HepG2 (cell line): ENCODE measurements around the gene PALM3. TPM values are rescaled to one million over a fixed set of nuclear protein-coding genes. Genes with fewer than 3 reads are reported as not detected.

Experiments used
- FOXO1 ChIP-seq: sonication (generic); formaldehyde crosslinking; IDR thresholded peaks from 2 replicates; pipeline ENCODE4 v1.4.0; 2020; ENCODE audit warnings: missing genetic modification reagents
- GATAD2A ChIP-seq: IDR thresholded peaks from 2 replicates; pipeline ENCODE4 v1.6.1; 2016
- HMGA1 ChIP-seq: sonication (generic); formaldehyde crosslinking; conservative IDR thresholded peaks from 2 replicates; pipeline ENCODE4 v1.4.0; 2020; ENCODE audit warnings: missing genetic modification reagents
- NR2C2 ChIP-seq: sonication (generic); formaldehyde crosslinking; IDR thresholded peaks from 2 replicates; pipeline ENCODE4 v1.4.0; 2020; ENCODE audit warnings: missing genetic modification reagents, mild to moderate bottlenecking, moderate library complexity, borderline replicate concordance
- POLR2G ChIP-seq: fragments of 200-400 bp; formaldehyde crosslinking; IDR thresholded peaks from 2 replicates; pipeline ENCODE4 v1.6.1; 2018; ENCODE audit warnings: mild to moderate bottlenecking, low read depth, low read length, moderate library complexity
- REST ChIP-seq, 2 experiments: IDR thresholded peaks; 2 replicates each; pipeline ENCODE4 v1.6.1; 2011 to 2012; ENCODE audit warnings: low read length in 2 of 2, borderline replicate concordance in 1 of 2, low read depth in 1 of 2, mild to moderate bottlenecking in 1 of 2, moderate library complexity in 1 of 2
- RXRB ChIP-seq: IDR thresholded peaks from 2 replicates; pipeline ENCODE4 v1.6.1; 2016; ENCODE audit warnings: borderline replicate concordance, missing genetic modification reagents, missing compliant biosample characterization
- SAFB2 ChIP-seq: sonication (generic); formaldehyde crosslinking; IDR thresholded peaks from 2 replicates; pipeline ENCODE4 v1.5.1; 2020; ENCODE audit warnings: missing genetic modification reagents, low read depth, mild to moderate bottlenecking, borderline replicate concordance
- SMARCE1 ChIP-seq: fragments of 450-650 bp; IDR thresholded peaks from 2 replicates; pipeline ENCODE4 v1.6.1; 2017; ENCODE audit warnings: borderline replicate concordance
- SNAPC4 ChIP-seq: sonication (generic); formaldehyde crosslinking; IDR thresholded peaks from 2 replicates; pipeline ENCODE4 v1.4.0; 2020; ENCODE audit warnings: mild to moderate bottlenecking, missing genetic modification reagents
- SRSF4 ChIP-seq: fragments of 200-400 bp; formaldehyde crosslinking; IDR thresholded peaks from one replicate; pipeline ENCODE4 v1.6.1; 2018; ENCODE audit warnings: mild to moderate bottlenecking, low read depth, low read length, moderate library complexity; ENCODE audit not compliant: poor library complexity, severe bottlenecking
- TCF12 ChIP-seq, 2 experiments: fragments of 450-650 bp in 1 of 2; sonication (generic) in 1 of 2; formaldehyde crosslinking in 1 of 2; IDR thresholded peaks; 2 replicates each; pipeline versions ENCODE4 v1.6.1 to v1.8.0; 2017 to 2022; ENCODE audit warnings: antibody characterized with exemption in 1 of 2, mild to moderate bottlenecking in 1 of 2, missing genetic modification reagents in 1 of 2, moderate library complexity in 1 of 2
- ZHX1 ChIP-seq: sonication (generic); formaldehyde crosslinking; IDR thresholded peaks from 2 replicates; pipeline ENCODE4 v1.8.1; 2022; ENCODE audit warnings: low read depth, mild to moderate bottlenecking, missing genetic modification reagents
- ZNF263 ChIP-seq: sonication (generic); formaldehyde crosslinking; IDR thresholded peaks from 2 replicates; pipeline ENCODE4 v1.4.0; 2020; ENCODE audit warnings: missing genetic modification reagents
- ZNF674 ChIP-seq: sonication (generic); formaldehyde crosslinking; IDR thresholded peaks from 2 replicates; pipeline ENCODE4 v1.5.0; 2020; ENCODE audit warnings: low read depth, mild to moderate bottlenecking, missing genetic modification reagents
- ZNF891 ChIP-seq: sonication (generic); formaldehyde crosslinking; IDR thresholded peaks from 2 replicates; pipeline ENCODE4 v1.5.0; 2020; ENCODE audit warnings: mild to moderate bottlenecking, missing genetic modification reagents
- polyA plus RNA-seq, 8 experiments: library from polyadenylated mRNA; depleted of rRNA in 3 of 8; stranded (reverse) in 7 of 8; unstranded in 1 of 8; fragments of >200 nt; fragmentation: Illumina TruSeq in 4 of 8; extraction: Trizol in 4 of 8; gene quantifications; 2 replicates each; pipeline versions ENCODE4 v1.2.1 to v1.2.3, GENCODE V29; 2011 to 2016; ENCODE audit warnings: low read depth in 4 of 8, missing spikeins in 1 of 8, mixed read lengths in 1 of 8; ENCODE audit not compliant: insufficient read depth in 1 of 8
- total RNA-seq, 5 experiments: library from RNA; depleted of rRNA; stranded (reverse); fragments of >200 nt; fragmentation: Illumina TruSeq; extraction: Trizol; gene quantifications; 2 replicates each; pipeline ENCODE4 v1.2.3, GENCODE V29; 2016; ENCODE audit warnings: low read depth in 1 of 5

PALM3 gene
- total and polyA plus RNA-seq, 2 of the 13 experiments (the other 11 are each of a cell fraction or from before 2014, with no cell fraction given), result 0.79 to 2.4 TPM

- TF ChIP-seq TCF12 (IDR thresholded peaks at IDR 0.05) (no peak), TCF12 (CRISPR knock-in tag; IDR thresholded peaks at IDR 0.05) (no peak; the same call in 1 of the 2 replicates), HMGA1 (CRISPR knock-in tag) (no peak), SNAPC4 (CRISPR knock-in tag) (peak; percentile 89; the same call in 1 of the 2 replicates), ZNF674 (CRISPR knock-in tag) (peak; percentile 90; the same call in 1 of the 2 replicates), SAFB2 (CRISPR knock-in tag) (peak; percentile 71; the same call in 1 of the 2 replicates), ZHX1 (CRISPR knock-in tag) (peak; percentile 99), GATAD2A (CRISPR knock-in tag) (peak; percentile 56), POLR2G (peak; percentile 76), ZNF263 (CRISPR knock-in tag) (0 out of 2 replicates have a peak, but pooled peaks have one; percentile 37), REST (IDR thresholded peaks at IDR 0.05; ENCODE audit: borderline replicate concordance in 1 of 2, low read depth in 1 of 2, low read length in 2 of 2) (no peak; a peak in 1 of 4 replicates), FOXO1 (CRISPR knock-in tag) (peak; percentile 70; the same call in 1 of the 2 replicates), NR2C2 (CRISPR knock-in tag) (peak; percentile 42; the same call in 1 of the 2 replicates), SRSF4 (no peak), RXRB (CRISPR knock-in tag) (0 out of 2 replicates have a peak, but pooled peaks have one; percentile 36), ZNF891 (CRISPR knock-in tag) (peak; percentile 22; the same call in 1 of the 2 replicates), SMARCE1 (no peak)
Measured at GRCh38 chr19:14006766-14007562, 54.9 kb downstream of the PALM3 start (continued).
